ENCODE results near the gene S1PR5. TPM values are rescaled to one million over a fixed set of nuclear protein-coding genes. Genes with fewer than 3 reads are reported as not detected.

S1PR5 gene
- total and polyA plus RNA-seq, 9 of the 15 experiments (the other 6 are each of a cell fraction or from before 2014, with no cell fraction given): 0.03 to 0.54 (median 0.35) TPM; not detected in 4

DNA sequence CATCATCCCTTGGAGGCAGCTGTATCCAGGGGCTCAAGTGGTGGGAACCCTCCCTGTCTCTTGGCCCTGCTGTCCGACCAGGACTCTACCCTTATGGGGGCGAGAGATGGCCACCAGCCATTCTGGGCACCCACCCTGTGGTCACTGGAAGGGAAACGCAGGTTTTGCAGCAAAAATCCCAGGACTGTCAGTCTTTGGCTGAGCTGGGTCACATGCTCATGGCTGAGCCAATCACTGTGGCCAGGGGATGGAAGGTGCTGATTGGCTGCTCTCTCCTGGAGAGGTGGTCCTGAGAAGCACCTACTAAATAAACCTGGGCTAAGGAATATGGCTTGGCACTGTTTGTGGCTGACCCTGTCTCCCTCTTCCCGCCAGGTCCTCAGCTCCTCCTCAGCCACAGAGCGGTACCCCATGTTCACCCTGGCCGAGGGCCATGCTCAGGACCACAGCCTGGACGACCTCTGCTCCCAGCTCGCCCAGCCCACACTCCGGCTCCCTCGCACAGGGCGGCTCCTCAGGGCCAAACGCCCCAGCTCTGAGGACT lies 35.3 kb upstream of the S1PR5 start (continued):
- no peak for TF ChIP-seq E2F5 (CRISPR knock-in tag; IDR thresholded peaks at IDR 0.05)
- no peak for TF ChIP-seq JUNB (CRISPR knock-in tag; conservative IDR thresholded peaks at IDR 0.05)
- 0 out of 2 replicates have a peak, but pooled peaks have one; percentile 8 for TF ChIP-seq POLR2AphosphoS5 (IDR thresholded peaks at IDR 0.05; ENCODE audit: control insufficient read depth, insufficient read depth, low read depth, low read length)
- peak; percentile 43 for TF ChIP-seq FOS (IDR thresholded peaks at IDR 0.05; ENCODE audit: extremely low read depth, insufficient read length)
- TF ChIP-seq SAFB2 (IDR thresholded peaks at IDR 0.05; ENCODE audit: borderline replicate concordance, low read depth, low read length, severe bottlenecking): no peak
- TF ChIP-seq, protein P1, sequence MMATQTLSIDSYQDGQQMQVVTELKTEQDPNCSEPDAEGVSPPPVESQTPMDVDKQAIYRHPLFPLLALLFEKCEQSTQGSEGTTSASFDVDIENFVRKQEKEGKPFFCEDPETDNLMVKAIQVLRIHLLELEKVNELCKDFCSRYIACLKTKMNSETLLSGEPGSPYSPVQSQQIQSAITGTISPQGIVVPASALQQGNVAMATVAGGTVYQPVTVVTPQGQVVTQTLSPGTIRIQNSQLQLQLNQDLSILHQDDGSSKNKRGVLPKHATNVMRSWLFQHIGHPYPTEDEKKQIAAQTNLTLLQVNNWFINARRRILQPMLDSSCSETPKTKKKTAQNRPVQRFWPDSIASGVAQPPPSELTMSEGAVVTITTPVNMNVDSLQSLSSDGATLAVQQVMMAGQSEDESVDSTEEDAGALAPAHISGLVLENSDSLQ (IDR thresholded peaks at IDR 0.05): peak; percentile 83
- TF ChIP-seq MYNN (IDR thresholded peaks at IDR 0.05): 0 out of 2 replicates have a peak, but pooled peaks have one; percentile 10
- TF ChIP-seq MYNN (CRISPR knock-in tag; IDR thresholded peaks at IDR 0.05): no peak

DNA sequence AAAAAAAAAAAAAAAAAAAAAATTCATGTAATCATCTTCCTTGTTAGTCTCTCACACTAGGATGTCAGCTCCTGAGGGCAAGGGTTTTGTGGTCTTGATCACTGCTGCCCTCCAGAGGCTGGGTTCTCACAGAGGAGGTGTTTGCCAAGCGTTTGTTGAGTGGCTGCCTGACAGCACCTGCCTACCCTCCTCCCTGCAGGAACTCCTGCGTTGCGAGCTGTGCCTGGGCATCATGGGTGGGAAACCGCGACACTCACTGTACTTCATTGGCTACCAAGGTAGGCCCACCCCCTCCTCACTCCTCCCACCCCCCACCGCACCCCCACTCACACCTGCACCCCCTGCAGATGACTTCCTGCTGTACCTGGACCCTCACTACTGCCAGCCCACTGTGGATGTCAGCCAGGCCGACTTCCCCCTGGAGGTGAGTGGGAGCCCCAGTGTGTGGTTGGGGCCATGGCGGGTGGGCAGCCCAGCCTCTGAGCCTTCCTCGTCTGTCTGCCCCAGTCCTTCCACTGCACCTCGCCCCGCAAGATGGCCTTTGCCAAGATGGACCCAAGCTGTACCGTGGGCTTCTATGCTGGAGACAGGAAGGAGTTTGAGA lies 34.6 kb upstream of the S1PR5 start:
- Histone ChIP-seq H4K20me1 (replicated peaks; ENCODE audit: control insufficient read depth, insufficient read depth, low read length) (peaks cover 11% of the 10 kb centered on the region), H3K4me2 (ENCODE audit: insufficient read depth, low read length) (no peak overlapping the region), H3K27ac (ENCODE audit: extremely low read depth, low read depth, low read length) (no peak overlapping the region), H3K4me3 (no peak overlapping the region), H2AFZ (ENCODE audit: low read depth, low read length) (no peak overlapping the region), H3K36me3 (ENCODE audit: control insufficient read depth, insufficient read depth, low read length) (peaks cover 90% of the 10 kb centered on the region), H3K27me3 (ENCODE audit: control insufficient read depth in 2 of 2, insufficient read depth in 2 of 2, low read length in 2 of 2) (no peaks in the 10 kb centered on the region), H3K4me1 (replicated peaks in 1 of 2; ENCODE audit: control insufficient read depth in 2 of 2, insufficient read depth in 2 of 2, low read length in 2 of 2) (peaks cover 0 to 24% of the 10 kb centered on the region in 2 experiments; a peak in 2 of 5 replicates), H3K9ac (ENCODE audit: insufficient read depth in 1 of 2, low read depth in 2 of 2, low read length in 2 of 2) (no peak overlapping the region), H3K9me3 (replicated peaks; ENCODE audit: control insufficient read depth, insufficient read depth, low read depth, low read length) (peaks cover 3% of the 10 kb centered on the region), H3K9me1 (ENCODE audit: control insufficient read depth, insufficient read depth, low read length) (no peaks in the 10 kb centered on the region), H3K79me2 (ENCODE audit: control insufficient read depth, insufficient read depth, low read length) (peaks cover 7% of the 10 kb centered on the region)
- in situ Hi-C loops (cut with MboI): no loop called here
- no TSS peak for BruUV-seq (replicated peaks)
- DNase-seq (ENCODE audit: extremely low read depth in 1 of 4, low spot score in 3 of 4) (no peak), ATAC-seq (no peak; the same call in 2 of the 3 replicates), FAIRE-seq (peak; percentile 19)
- WGBS (ENCODE audit: insufficient coverage, low coverage, missing lambda C conversion rate): 86% methylated on average over 11 of the region's 12 CpGs
- POLR2A ChIA-PET: interaction anchor here (1.3 to 2.0 kb wide), 3 partner anchors 9 to 18 kb away, joined by 6 to 10 read pairs (median 7); no protein-coding TSS in a partner anchor
- intact Hi-C loops (cut with micrococcal nuclease): no loop called here
- CTCF ChIA-PET (ENCODE audit: low intra/inter-chr PET ratio): no interaction called here
- TF ChIP-seq ZNF3 (CRISPR knock-in tag; IDR thresholded peaks at IDR 0.05) (peak; percentile 84), HLTF (IDR thresholded peaks at IDR 0.05) (no peak), NFE2 (IDR thresholded peaks at IDR 0.05; ENCODE audit: low read depth) (no peak), ZNF699 (CRISPR knock-in tag; IDR thresholded peaks at IDR 0.05; ENCODE audit: insufficient replicate concordance) (no peak), ZNF232 (CRISPR knock-in tag; IDR thresholded peaks at IDR 0.05) (no peak), NFIC (IDR thresholded peaks at IDR 0.05) (no peak), ZNF444 (CRISPR knock-in tag; IDR thresholded peaks at IDR 0.05) (no peak), ZNF324 (CRISPR knock-in tag; IDR thresholded peaks at IDR 0.05) (no peak), NFYB (IDR thresholded peaks at IDR 0.05; ENCODE audit: extremely low read depth, insufficient read length) (no peak)

Data from K562 (cell line).